ENCODE measurements around the gene TRIM24. TPM values are rescaled to one million over a fixed set of nuclear protein-coding genes. Genes with fewer than 3 reads are reported as not detected.
A peak's percentile ranks its signal among the peaks of the same experiment; 100 is the strongest.
"Not testable (repeated sequence)": the region's sequence is repeated elsewhere in the genome, so short reads cannot be mapped to it uniquely, and the experiment has no call there.

The TRIM24 gene
- total RNA-seq = 4.6 and 12.9 TPM in 2 replicates

DNA sequence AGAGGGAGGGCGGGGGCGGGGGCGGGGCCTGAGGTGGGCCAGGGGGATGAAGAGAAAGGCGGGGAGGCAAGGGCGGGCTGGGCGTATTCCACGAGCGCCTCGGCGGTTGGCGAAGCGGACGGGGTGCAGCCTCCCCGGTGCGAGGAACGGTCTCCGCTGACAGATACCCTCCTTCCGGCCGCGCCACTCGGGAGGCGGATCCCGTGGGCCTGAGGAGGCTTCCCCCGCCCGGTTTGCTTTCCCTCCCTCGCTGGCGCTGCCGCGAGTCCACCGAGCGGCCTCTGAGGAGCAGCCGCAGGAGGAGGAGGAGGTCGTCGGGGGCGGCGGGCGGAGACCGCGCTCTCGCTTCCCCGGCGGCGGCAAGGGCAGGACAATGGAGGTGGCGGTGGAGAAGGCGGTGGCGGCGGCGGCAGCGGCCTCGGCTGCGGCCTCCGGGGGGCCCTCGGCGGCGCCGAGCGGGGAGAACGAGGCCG, at the start of gene TRIM24:
Gene TRIM24 (plus strand): TSS at position 84 of the 473 bp plus-strand sequence. CDS start 290 bp downstream, at position 374.
- no peak for DNase-seq (ENCODE audit: low read depth, low spot score)

DNA sequence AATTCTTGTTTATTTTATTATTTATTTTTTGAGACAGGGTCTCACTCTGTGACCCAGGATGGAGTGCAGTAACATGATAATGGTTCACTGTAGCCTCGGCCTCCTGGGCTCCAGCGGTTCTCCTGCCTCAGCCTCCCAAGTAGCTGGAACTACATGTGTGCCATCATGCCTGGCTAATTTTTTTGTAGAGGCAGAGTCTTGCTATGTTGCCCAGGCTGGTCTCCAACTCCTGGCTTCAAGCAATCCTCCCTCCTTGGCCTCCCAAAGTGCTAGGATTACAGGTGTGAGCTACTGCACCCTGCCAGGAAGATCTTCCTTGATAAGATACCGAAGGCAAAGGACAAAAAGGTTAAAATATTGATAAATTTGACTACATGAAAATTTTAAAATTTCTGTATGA, 48.0 kb upstream of the TRIM24 start:
- not testable (repeated sequence) for DNase-seq (ENCODE audit: low read depth, low spot score)

DNA sequence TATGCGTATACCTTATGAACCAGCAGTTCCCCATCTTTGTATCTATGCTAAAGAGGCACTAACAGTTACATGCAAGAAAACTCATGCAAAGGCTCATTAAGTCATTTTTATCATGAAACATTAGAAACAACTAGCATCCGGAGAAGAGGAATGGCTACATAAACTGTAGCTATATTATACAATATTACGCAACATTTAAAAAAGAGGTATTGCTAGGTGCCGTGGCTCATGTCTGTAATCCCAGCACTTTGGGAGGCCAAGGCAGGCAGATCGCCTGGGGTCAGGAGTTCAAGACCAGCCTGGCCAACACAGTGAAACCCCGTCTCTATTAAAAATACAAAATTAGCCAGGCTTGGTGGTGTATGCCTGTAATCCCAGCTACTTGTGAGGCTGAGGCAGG, 47.1 kb upstream of the TRIM24 start:
- DNase-seq (ENCODE audit: low read depth, low spot score) = not testable (repeated sequence)

DNA sequence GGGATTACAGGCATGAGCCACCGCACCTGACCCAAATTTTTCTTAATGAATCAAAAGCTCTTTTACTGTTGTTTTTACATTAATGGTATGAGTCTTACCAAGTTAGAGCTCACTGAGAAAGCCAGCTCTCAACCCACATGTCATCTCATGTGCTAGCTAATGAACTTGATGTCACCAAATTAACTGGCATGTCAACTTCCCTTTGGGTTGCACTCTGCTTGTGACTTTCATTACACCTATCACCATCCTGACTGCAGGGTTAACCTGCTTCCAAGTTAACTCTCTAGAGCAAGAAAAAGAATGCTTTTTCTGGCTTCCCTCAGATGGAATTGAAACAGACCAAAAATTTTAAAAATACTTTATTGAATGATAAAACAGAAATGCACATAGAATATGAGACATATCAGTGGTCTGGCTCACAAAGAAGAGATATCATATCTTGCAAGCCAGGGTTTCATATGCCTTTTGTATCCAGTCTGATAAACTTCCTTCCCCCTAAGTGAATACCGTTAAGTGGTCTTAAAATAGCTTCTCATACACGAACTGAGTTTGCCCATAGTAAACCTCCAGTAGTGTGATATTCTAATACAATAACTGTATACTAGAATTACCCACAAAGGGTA, 42.9 kb upstream of the TRIM24 start:
- DNase-seq (ENCODE audit: low read depth, low spot score) = no peak

DNA sequence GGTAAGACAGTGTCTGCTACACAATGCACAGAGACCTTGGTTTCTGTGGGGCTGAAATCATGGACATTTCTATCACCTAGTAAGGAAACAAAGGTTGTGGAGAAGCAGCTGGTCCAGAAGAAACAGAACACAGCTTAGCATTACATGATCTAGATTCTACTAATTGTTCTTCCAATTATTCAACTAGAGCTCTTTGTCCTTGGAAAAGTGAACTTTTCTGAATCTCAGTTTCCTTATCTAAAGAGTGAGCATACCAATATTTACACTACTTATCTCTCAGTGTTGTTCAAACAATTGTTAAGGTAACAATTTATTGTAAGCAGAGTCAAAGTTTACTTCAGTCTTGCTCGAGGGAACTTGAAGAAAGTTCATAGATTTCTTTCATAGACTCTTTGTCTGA, 42.3 kb upstream of the TRIM24 start:
- no peak for DNase-seq (ENCODE audit: low read depth, low spot score)

DNA sequence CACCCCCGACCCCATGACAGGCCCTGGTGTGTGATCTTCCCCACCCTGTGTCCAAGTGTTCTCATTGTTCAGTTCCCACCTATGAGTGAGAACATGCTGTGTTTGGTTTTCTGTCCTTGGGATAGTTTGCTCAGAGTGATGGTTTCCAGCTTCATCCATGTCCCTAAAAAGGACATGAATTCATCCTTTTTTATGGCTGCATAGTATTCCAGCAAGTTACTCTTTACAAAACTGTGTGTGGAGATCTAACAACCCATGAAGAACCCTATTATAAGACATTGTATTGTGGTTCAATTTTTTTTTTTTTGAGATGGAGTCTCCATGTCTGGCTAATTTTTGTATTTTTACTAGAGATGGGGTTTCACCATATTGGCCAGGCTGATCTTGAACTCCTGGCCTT, 41.7 kb upstream of the TRIM24 start:
- DNase-seq (ENCODE audit: low read depth, low spot score) = not testable (repeated sequence)

DNA sequence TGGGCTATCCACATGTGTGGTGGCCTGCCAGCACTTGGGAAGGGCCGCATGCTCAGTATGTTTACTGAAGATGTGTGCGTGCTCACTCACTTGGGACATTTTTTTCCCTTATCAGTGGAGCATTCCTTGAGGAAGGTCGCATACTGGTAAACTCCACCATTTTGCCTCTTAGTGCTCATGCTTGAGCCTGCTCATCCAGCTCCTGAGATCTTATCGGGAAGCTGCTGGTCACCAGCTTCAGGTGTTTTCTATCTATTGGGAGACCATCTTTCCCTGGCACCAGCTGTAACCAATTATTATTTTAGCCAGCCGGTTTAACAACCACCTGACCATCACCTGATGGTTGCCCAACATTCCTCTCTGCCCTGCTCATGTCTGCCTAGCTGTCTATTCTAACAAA, 35.0 kb upstream of the TRIM24 start:
- no peak for DNase-seq (ENCODE audit: low read depth, low spot score)

DNA sequence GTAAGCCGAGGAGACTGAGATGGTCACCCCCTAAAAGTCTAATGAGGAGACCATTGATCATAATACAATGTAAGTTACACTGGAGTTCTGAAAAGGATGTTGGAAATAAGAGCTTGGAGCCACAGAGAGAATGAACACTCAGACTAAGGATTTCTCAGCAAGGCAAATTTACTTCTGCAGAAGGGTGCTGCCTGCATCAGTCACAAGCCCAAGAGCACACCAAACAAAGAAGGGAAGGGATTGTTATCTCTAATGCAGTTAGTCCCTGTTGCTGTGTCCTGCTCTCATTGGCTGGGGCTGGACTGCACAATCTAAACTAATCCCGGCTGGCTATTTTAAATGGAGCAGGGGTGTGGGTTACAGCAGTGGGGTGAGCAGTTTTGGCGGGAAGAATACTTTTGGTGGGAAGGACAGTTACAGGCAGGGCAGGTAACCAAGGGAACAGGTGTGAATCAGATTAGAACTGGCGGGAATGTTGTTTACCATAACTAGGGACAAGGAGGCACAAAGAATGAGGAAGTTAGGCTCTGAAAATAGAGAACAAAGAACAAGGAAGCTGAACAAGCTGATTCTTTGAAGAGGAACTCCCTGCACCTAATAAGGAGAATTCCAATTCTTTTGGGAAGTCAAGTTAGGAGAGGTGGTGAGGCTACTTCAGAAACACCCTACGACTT, 30.3 kb upstream of the TRIM24 start:
- no peak for DNase-seq (ENCODE audit: low read depth, low spot score)

DNA sequence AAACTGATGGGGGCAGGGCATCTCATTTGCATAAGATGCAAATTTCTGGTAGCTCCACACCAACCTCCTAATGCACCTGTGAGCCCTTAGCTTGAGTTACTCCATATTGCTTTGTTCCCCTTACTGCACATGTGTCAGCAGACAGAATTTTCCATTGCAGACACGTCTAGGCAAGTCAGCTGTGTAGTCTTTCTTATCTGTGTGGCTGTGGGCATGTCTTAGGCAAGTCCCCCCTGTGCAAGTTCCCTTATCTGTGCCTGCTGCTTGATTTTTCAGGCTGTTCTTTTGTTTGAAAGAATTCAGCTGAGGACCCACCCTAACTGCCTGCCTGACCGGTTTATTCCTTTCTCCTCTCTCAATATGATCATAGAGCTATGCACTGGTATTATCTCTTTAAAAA, 28.5 kb upstream of the TRIM24 start:
- DNase-seq (ENCODE audit: low read depth, low spot score) = no peak

DNA sequence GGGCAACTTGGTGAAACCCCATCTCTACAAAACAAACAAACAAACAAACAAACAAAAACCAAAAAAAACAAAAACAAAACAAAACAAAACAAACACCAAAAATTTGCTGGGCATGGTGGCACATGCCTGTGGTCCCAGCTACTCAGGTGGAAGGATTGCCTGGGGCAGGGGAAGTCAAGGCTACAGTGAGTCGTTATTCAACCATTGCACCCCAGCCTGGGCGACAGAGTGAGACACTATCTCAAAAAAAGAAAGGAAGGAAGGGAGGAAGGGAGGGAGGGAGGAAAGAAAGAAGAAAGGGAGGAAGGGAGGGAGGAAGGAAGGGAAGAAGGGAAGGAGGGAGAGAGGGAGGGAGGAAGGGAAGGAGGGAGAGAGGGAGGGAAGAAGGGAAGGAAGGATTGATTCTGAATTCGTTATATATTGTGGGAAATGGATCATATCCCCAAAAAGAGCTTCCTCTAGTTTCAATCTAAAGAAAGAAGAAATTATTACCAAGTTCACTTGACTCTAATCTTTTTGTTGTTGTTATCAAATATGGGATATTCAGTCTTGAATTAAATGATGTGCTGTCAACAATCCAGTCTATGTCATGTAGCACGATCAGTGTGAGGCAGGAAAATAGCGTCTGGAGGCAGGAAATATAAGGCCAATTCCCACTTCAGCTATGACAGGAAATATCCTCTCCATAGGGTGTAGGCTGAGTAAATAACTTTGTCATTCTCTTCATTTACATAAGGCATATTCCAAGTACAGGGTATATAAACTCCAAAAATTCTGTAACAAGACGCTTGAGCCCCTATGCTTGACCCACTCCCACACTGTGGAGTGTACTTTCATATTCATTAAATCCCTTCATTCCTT, 26.2 kb upstream of the TRIM24 start:
- DNase-seq (ENCODE audit: low read depth, low spot score) = no peak

DNA sequence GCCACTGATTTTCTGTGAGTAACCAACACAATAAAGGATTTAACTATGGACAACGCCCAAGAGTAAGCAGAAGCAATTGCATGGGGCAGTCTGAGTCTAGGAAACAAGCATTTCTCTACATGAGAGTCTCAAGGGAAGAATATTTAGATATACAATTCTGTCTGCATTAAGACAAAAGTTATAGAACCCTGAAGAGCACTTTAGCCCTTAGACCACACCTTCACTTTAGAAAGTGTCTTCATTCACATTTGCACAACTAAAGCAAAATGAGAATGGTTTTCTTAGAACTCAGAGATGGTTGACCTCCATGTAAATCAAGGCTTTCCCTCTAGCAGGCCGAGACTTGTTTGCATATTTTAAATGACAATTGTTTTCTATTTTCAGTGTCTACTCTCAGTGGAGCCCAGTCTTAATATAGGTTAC, 25.5 kb upstream of the TRIM24 start:
- no peak for DNase-seq (ENCODE audit: low read depth, low spot score)

DNA sequence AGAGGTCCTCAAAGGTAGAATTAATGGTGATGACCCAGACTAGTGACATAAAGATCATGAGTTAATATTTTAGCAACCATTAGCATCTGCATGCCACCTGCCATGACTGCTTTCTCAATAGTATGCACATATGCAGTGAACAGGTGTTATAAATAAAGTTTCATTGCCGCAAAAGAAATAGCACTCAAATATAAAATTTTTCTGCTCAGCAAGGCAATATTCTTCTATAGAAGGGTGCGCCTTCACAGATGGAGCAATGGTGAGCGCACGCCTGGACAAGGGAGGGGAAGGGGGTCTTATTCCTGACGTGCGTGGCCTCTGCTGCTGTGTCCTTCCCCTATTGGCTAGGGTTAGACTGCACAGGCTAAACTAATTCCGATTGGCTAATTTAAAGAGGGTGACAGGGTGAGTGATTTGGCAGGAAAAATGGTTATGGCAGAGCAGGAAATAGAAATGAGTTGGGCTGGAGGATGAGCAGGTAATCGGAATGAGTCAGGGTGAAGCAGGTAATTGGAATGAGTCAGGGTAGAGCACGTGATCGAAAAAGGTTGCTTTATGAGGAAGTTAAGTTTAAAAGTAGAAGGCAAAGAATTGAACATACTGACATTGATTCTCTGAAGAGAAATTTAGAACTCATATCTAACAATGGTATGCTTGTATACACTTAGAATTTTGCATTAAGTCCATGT, 24.7 kb upstream of the TRIM24 start:
- DNase-seq (ENCODE audit: low read depth, low spot score) = no peak

DNA sequence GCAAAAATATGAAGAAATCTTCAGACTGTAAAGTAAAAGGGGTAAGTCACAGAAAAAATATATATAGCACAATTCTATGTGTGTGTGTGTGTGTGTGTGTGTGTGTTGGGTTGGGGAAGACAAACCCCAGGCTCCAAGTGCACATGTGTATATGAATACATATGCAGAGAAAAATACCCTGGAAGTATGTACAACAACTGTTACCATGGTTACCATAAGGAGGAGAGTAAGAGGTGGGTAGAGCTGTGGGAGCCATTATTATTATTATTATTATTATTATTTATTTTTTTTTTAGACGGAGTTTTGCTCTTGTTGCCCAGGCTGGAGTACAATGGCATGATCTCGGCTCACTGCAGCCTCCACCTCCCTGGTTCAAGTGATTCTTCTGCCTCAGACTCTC, 23.7 kb upstream of the TRIM24 start:
- DNase-seq (ENCODE audit: low read depth, low spot score) = no peak

DNA sequence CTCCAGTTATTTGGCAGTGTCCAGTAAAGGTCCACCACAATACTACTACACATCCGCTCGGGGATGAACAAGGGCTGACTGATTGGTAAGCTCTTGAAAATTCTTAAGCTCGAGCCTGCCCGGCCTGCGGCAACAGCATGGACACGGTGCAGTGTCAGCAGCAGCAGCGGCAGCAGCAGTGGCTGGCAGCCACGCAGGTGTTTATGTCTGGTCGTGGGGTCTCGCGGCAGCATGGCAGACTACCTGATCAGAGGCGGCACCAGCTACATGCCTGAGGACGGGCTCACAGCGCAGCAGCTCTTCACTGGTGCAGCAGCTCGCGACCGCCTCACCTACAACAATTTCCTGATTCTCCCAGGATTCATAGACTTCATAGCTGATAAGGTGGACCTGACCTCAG, 19.6 kb upstream of the TRIM24 start:
- DNase-seq (ENCODE audit: low read depth, low spot score) = no peak

DNA sequence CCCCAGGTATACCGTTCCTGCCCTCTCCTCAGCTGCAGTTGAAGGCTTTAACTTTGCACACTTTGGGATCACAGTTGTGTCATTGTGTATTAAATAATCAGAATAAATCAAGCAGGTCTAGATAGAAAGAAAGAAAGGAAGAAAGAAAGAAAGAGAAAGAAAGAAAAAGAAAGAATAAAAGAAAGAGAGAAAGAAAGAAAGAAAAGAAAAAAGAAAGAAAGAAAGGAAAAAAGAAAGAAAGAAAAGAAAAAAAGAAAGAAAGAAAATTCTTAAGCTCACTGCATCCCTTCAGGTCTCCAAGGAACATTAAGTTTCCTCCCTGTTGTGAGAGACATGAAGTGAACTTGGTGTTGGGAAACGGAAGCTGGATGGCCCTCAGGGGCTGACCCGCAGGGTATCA, 17.2 kb upstream of the TRIM24 start:
- DNase-seq (ENCODE audit: low read depth, low spot score) = no peak

DNA sequence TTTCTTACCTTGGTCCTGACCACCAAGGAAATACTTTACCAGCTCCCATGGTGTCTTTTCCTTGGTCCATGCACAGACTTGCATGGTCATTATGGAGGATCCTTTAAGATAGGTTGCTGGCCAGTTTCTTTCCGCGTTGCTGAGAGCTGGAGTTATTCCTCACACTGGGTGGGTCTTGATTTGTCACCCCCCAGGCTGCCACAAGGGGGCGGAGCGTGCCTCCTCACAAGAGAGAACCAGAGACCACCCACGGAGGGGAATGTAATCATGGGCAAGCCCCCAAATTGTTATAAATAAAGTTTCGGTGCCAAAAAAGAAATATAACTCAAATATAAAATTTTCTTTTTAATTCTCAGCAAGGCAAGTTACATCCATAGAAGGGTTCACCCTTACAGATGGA, 10.5 kb upstream of the TRIM24 start:
- no peak for DNase-seq (ENCODE audit: low read depth, low spot score)

DNA sequence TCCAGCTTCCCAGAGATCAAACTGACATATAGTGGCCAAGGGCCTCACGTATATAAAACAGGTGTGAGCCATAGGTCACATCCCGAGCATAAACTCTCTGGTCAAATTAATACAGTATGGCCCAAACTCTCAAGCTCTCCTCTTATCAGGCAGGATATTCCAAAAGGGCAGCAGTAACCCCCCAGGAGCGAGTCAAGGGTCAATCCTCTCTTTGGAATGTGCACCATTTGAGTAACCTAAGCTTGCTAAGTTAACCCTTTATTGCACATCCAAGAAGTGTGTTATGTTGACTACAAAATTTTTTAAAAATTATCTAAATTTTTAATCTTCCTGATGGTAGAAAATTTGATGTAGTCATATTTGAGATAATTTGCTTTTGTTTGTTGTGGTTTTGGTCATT, 4.5 kb upstream of the TRIM24 start:
- no peak for DNase-seq (ENCODE audit: low read depth, low spot score)

DNA sequence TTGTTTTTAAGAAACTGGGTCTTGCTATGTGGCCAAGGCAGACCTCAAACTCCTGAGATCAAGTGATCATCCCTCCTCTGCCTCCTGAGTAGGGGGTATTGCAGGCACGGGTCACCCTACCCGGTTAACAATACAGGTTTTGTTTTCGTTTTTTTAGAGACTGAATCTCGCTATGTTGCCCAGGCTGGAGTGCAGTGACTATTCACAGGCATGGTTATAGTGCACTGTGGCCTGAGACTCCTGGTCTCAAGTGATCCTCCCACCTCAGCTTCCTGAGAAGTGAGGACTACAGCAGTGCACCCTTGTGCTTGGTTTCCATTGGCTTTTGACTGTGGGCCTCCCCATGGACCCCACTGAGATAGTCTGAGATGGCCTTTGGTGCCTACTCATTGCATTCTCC, 3.8 kb upstream of the TRIM24 start:
- no peak for DNase-seq (ENCODE audit: low read depth, low spot score)

DNA sequence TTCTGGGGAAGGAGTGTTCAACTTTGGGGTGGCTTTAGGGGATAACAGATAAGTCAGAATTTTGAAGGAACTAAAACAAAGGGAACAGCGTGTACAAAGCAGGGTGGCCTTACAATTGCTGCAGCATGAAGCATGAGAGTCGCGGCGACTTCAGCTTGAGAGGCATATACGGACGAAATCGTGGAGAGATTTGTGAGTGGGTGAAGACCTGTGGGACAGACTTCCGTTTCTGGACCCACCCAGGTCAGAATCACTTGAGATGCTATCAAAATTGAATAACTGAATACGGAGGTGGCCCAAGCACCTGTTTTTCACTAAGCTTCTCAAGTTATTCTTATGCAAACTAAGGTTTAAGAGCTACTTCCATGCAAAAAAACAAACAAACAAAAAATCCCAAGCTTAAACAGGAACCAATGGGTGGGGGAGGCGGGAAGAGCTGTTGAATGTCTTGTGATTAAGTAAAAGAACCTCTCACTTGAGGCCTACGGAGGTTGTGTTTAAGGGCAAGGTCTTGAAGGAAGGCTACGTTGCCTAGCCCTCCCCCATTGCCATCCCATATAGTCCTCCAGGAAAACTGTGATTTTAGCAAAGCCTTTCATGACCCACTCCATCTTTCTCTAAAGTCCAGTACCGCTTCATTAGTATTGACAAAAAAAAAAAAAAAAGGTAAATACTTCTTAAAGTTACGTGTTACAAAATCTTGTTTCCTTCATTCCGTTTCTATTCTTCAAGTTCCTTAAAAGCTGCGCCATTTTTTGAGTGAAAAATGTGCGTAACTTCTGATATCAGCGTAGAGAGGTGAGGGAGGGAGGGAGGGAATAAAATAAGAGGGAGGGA, 1.3 kb upstream of the TRIM24 start:
- DNase-seq (ENCODE audit: low read depth, low spot score) = no peak

DNA sequence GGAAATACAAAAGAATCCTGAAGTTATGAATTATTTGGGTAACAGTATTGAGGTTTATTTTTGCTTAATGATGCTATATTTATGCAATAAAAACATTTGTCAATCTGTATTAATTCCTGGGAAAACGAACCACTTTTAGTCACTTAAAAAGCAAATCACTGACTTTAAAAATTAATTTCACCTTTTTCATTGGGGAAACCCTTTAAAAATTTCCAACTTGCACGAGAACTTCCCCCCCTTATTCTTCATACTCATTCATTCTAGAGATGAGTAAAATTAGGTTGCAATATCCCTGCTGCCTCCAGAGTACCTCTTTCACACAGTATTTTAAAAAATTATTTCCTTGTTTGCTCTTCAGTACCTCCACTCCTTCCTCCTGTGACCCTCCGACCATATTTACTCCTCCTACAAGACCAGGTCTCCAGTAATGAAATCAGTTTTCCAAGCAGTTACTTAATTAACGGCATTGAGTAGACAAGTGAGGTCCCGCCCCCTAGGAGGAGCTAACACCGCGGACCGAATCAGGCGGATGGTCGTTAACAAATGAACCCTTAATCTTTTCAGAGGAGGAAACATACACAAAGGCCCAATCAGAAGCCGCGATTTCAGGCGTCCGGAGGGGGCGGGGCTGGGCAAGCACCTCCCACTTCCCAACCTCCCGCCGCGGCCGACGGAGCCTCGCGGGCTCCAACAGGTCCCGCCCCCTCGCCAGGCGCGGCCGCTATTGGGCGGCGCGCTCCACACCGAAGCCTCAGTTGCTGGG, 465 bp upstream of the TRIM24 start:
- peak; percentile 94 for DNase-seq (ENCODE audit: low read depth, low spot score)

Measured in pulmonary artery endothelial cell (primary cell).